ENCODE data around the gene FNDC7.
"Not testable (repeated sequence)": the region's sequence is repeated elsewhere in the genome, so short reads cannot be mapped to it uniquely, and the experiment has no call there.

FNDC7 gene

GRCh38 chr1:108734171-108734865, 21.6 kb downstream of the FNDC7 start:
- DNase-seq (ENCODE audit: low read depth, low spot score) = no peak

- DNase-seq (ENCODE audit: low read depth, low spot score) = no peak
These were observed 29.5 kb downstream of the FNDC7 start for GRCh38 chr1:108742253-108742652.

GRCh38 chr1:108745980-108746381, 33.3 kb downstream of the FNDC7 start:
- DNase-seq (ENCODE audit: low read depth, low spot score) = no peak

GRCh38 chr1:108746382-108747170, 33.9 kb downstream of the FNDC7 start, which contains the start of gene STXBP3:
Gene STXBP3, plus strand, starts transcription at chr1:108746674. Its CDS starts 64 bp downstream, at chr1:108746738.
- DNase-seq (ENCODE audit: low read depth, low spot score) = peak; percentile 99

GRCh38 chr1:108747171-108747850, 34.6 kb downstream of the FNDC7 start:
- DNase-seq (ENCODE audit: low read depth, low spot score) = peak; percentile 89

- DNase-seq (ENCODE audit: low read depth, low spot score) = no peak
These were observed 35.2 kb downstream of the FNDC7 start for GRCh38 chr1:108747898-108748297.

- DNase-seq (ENCODE audit: low read depth, low spot score) = no peak
These were observed 36.4 kb downstream of the FNDC7 start for GRCh38 chr1:108749081-108749480.

GRCh38 chr1:108750476-108751181, 37.9 kb downstream of the FNDC7 start:
- peak; percentile 70 for DNase-seq (ENCODE audit: low read depth, low spot score)

- DNase-seq (ENCODE audit: low read depth, low spot score) = no peak
These were observed 40.7 kb downstream of the FNDC7 start for GRCh38 chr1:108753363-108753762.

GRCh38 chr1:108758796-108759195, 46.1 kb downstream of the FNDC7 start:
- no peak for DNase-seq (ENCODE audit: low read depth, low spot score)

- no peak for DNase-seq (ENCODE audit: low read depth, low spot score)
These were observed 54.4 kb downstream of the FNDC7 start for GRCh38 chr1:108767115-108767514.

- no peak for DNase-seq (ENCODE audit: low read depth, low spot score)
These were observed 55.0 kb downstream of the FNDC7 start for GRCh38 chr1:108767708-108768107.

- no peak for DNase-seq (ENCODE audit: low read depth, low spot score)
These were observed 65.1 kb downstream of the FNDC7 start for GRCh38 chr1:108777839-108778238.

- no peak for DNase-seq (ENCODE audit: low read depth, low spot score)
These were observed 66.7 kb downstream of the FNDC7 start for GRCh38 chr1:108779455-108779854.

GRCh38 chr1:108780937-108781574, 68.3 kb downstream of the FNDC7 start:
- DNase-seq (ENCODE audit: low read depth, low spot score) = no peak

GRCh38 chr1:108781575-108781944, 68.9 kb downstream of the FNDC7 start:
- DNase-seq (ENCODE audit: low read depth, low spot score) = not testable (repeated sequence)

- DNase-seq (ENCODE audit: low read depth, low spot score) = no peak
These were observed 72.6 kb downstream of the FNDC7 start for GRCh38 chr1:108785264-108785663.

- no peak for DNase-seq (ENCODE audit: low read depth, low spot score)
These were observed 73.2 kb downstream of the FNDC7 start for GRCh38 chr1:108785880-108786279.

GRCh38 chr1:108791790-108792189, 79.1 kb downstream of the FNDC7 start:
- no peak for DNase-seq (ENCODE audit: low read depth, low spot score)
